ENCODE data around the gene SP3. TPM values are rescaled to one million over a fixed set of nuclear protein-coding genes. Genes with fewer than 3 reads are reported as not detected.

The SP3 gene
- total RNA-seq, 1 experiment from 2014 or later: 84.5 TPM

- no TSS peak for BruUV-seq (replicated peaks)
- Histone ChIP-seq H3K27me3 (replicated peaks; ENCODE audit: insufficient read depth, low read depth, low read length, poor library complexity) (no peaks in the 10 kb centered on the region), H3K4me3 (ENCODE audit: low read depth, low read length, poor library complexity, severe bottlenecking) (no peak overlapping the region), H3K9me3 (ENCODE audit: low read depth, low read length, poor library complexity, severe bottlenecking) (no peaks in the 10 kb centered on the region), H3K27ac (ENCODE audit: low read depth, low read length, poor library complexity, severe bottlenecking) (no peak overlapping the region), H3K36me3 (ENCODE audit: insufficient read depth, low read length, poor library complexity, severe bottlenecking) (no peaks in the 10 kb centered on the region), H3K4me1 (ENCODE audit: insufficient read depth, low read length, poor library complexity, severe bottlenecking) (no peaks in the 10 kb centered on the region)
- no peak for DNase-seq (ENCODE audit: low spot score)
- TF ChIP-seq CTCF (conservative IDR thresholded peaks at IDR 0.05; ENCODE audit: low read depth, low read length) (no peak), EZH2 (IDR thresholded peaks at IDR 0.05; ENCODE audit: borderline replicate concordance, low read depth, low read length, poor library complexity, severe bottlenecking) (no peak)
- intact Hi-C loops (cut with micrococcal nuclease; ENCODE audit: unreplicated experiment): loop anchor here (10.0 kb wide), 1 partner anchor 446 kb away; no protein-coding TSS in a partner anchor
- ChIA-PET CTCF (no interaction called here), POLR2A (ENCODE audit: low non-redundant PET) (no interaction called here)
Observed at GRCh38 chr2:173898996-173899395, 66.2 kb downstream of the SP3 start.

- Histone ChIP-seq H3K4me3 (ENCODE audit: low read depth, low read length, poor library complexity, severe bottlenecking) (no peak overlapping the region), H3K4me1 (ENCODE audit: insufficient read depth, low read length, poor library complexity, severe bottlenecking) (no peaks in the 10 kb centered on the region), H3K36me3 (ENCODE audit: insufficient read depth, low read length, poor library complexity, severe bottlenecking) (no peaks in the 10 kb centered on the region), H3K27me3 (replicated peaks; ENCODE audit: insufficient read depth, low read depth, low read length, poor library complexity) (no peaks in the 10 kb centered on the region), H3K9me3 (ENCODE audit: low read depth, low read length, poor library complexity, severe bottlenecking) (no peaks in the 10 kb centered on the region), H3K27ac (ENCODE audit: low read depth, low read length, poor library complexity, severe bottlenecking) (no peak overlapping the region)
- intact Hi-C loops (cut with micrococcal nuclease; ENCODE audit: unreplicated experiment): loop anchor here (10.0 kb wide), 1 partner anchor 447 kb away; no protein-coding TSS in a partner anchor
- no TSS peak for BruUV-seq (replicated peaks)
- TF ChIP-seq CTCF (conservative IDR thresholded peaks at IDR 0.05; ENCODE audit: low read depth, low read length): no peak
- no peak for TF ChIP-seq EZH2 (IDR thresholded peaks at IDR 0.05; ENCODE audit: borderline replicate concordance, low read depth, low read length, poor library complexity, severe bottlenecking)
- CTCF ChIA-PET: no interaction called here
- POLR2A ChIA-PET (ENCODE audit: low non-redundant PET): no interaction called here
- DNase-seq (ENCODE audit: low spot score): no peak
Observed at GRCh38 chr2:173898178-173898668, 67.0 kb downstream of the SP3 start.

- Histone ChIP-seq H3K4me3 (ENCODE audit: low read depth, low read length, poor library complexity, severe bottlenecking) (no peak overlapping the region), H3K27me3 (replicated peaks; ENCODE audit: insufficient read depth, low read depth, low read length, poor library complexity) (no peaks in the 10 kb centered on the region), H3K4me1 (ENCODE audit: insufficient read depth, low read length, poor library complexity, severe bottlenecking) (no peaks in the 10 kb centered on the region), H3K9me3 (ENCODE audit: low read depth, low read length, poor library complexity, severe bottlenecking) (no peaks in the 10 kb centered on the region), H3K27ac (ENCODE audit: low read depth, low read length, poor library complexity, severe bottlenecking) (no peak overlapping the region), H3K36me3 (ENCODE audit: insufficient read depth, low read length, poor library complexity, severe bottlenecking) (no peaks in the 10 kb centered on the region)
- TF ChIP-seq EZH2 (IDR thresholded peaks at IDR 0.05; ENCODE audit: borderline replicate concordance, low read depth, low read length, poor library complexity, severe bottlenecking): no peak
- no peak for TF ChIP-seq CTCF (conservative IDR thresholded peaks at IDR 0.05; ENCODE audit: low read depth, low read length)
- ChIA-PET POLR2A (ENCODE audit: low non-redundant PET) (no interaction called here), CTCF (no interaction called here)
- intact Hi-C loops (cut with micrococcal nuclease; ENCODE audit: unreplicated experiment): loop anchor here (10.0 kb wide), 1 partner anchor 448 kb away; no protein-coding TSS in a partner anchor
- no peak for DNase-seq (ENCODE audit: low spot score)
- BruUV-seq (replicated peaks): no TSS peak
Observed at GRCh38 chr2:173896755-173897154, 68.4 kb downstream of the SP3 start.

Measured in A673 (cell line).